Islet precursor cell (in vitro differentiated cells): ENCODE results near the gene ARHGAP25.
A peak's percentile ranks its signal among the peaks of the same experiment; 100 is the strongest.

Experiments
- DNase-seq: peaks from one replicate; pipeline ENCODE4 v3.0.0-alpha.2; 2018

Gene ARHGAP25

GRCh38 chr2:68734688-68735525 lies at the start of gene ARHGAP25:
ARHGAP25 (plus strand) TSS chr2:68734811; CDS start chr2:68735200, 389 bp downstream.
- DNase-seq, result no peak

- DNase-seq, result no peak
These were observed 48.4 kb upstream of the ARHGAP25 start for GRCh38 chr2:68686178-68686577.

- DNase-seq, result no peak
These were observed 47.6 kb upstream of the ARHGAP25 start for GRCh38 chr2:68687018-68687417.

- no peak for DNase-seq
These were observed 44.8 kb upstream of the ARHGAP25 start for GRCh38 chr2:68689553-68690537.

- DNase-seq, result no peak
These were observed 43.8 kb upstream of the ARHGAP25 start for GRCh38 chr2:68690851-68691250.

GRCh38 chr2:68692511-68692910 lies 42.1 kb upstream of the ARHGAP25 start:
- no peak for DNase-seq

- no peak for DNase-seq
These were observed 40.7 kb upstream of the ARHGAP25 start for GRCh38 chr2:68693951-68694350.

- DNase-seq, result no peak
These were observed 38.6 kb upstream of the ARHGAP25 start for GRCh38 chr2:68695971-68696370.

GRCh38 chr2:68696554-68696953 lies 38.1 kb upstream of the ARHGAP25 start:
- no peak for DNase-seq

- DNase-seq, result no peak
These were observed 35.8 kb upstream of the ARHGAP25 start for GRCh38 chr2:68698567-68699377.

- DNase-seq, result no peak
These were observed 34.1 kb upstream of the ARHGAP25 start for GRCh38 chr2:68700560-68700959.

- no peak for DNase-seq
These were observed 28.0 kb upstream of the ARHGAP25 start for GRCh38 chr2:68706637-68707036.

GRCh38 chr2:68708629-68709028 lies 26.0 kb upstream of the ARHGAP25 start:
- no peak for DNase-seq

- DNase-seq, result peak; percentile 60
These were observed 25.1 kb upstream of the ARHGAP25 start for GRCh38 chr2:68709421-68709911.

GRCh38 chr2:68710336-68710735 lies 24.3 kb upstream of the ARHGAP25 start:
- no peak for DNase-seq

- no peak for DNase-seq
These were observed 23.9 kb upstream of the ARHGAP25 start for GRCh38 chr2:68710756-68711155.

- no peak for DNase-seq
These were observed 19.7 kb upstream of the ARHGAP25 start for GRCh38 chr2:68714866-68715265.

GRCh38 chr2:68715353-68716041 lies 19.1 kb upstream of the ARHGAP25 start:
- peak; percentile 85 for DNase-seq

GRCh38 chr2:68716604-68717304 lies 17.9 kb upstream of the ARHGAP25 start:
- DNase-seq, result no peak

- DNase-seq, result no peak
These were observed 17.3 kb upstream of the ARHGAP25 start for GRCh38 chr2:68717305-68717661.

GRCh38 chr2:68719912-68720311 lies 14.7 kb upstream of the ARHGAP25 start:
- no peak for DNase-seq
